Hematopoietic multipotent progenitor cell treated with erythropoietin and hydrocortisone succinate and interleukin-3 and kit ligand, for 15 days (in vitro differentiated cells): ENCODE data around the gene PPP2R5C.
A peak's percentile ranks its signal among the peaks of the same experiment; 100 is the strongest.
"Not testable (repeated sequence)": the region's sequence is repeated elsewhere in the genome, so short reads cannot be mapped to it uniquely, and the experiment has no call there.

ENCODE experiments used
- DNase-seq: peaks from one replicate; pipeline ENCODE4 v3.0.0-alpha.2; 2015; ENCODE audit warnings: low spot score

Gene PPP2R5C

GRCh38 chr14:101781240-101782061, 19.9 kb downstream of the PPP2R5C start:
- DNase-seq = no peak

- no peak for DNase-seq
Observed at GRCh38 chr14:101783260-101784016, 21.9 kb downstream of the PPP2R5C start.

GRCh38 chr14:101784631-101785030, 23.1 kb downstream of the PPP2R5C start:
- no peak for DNase-seq

GRCh38 chr14:101788016-101788635, 26.6 kb downstream of the PPP2R5C start:
- DNase-seq = no peak

GRCh38 chr14:101789222-101789621, 27.7 kb downstream of the PPP2R5C start:
- DNase-seq = no peak

GRCh38 chr14:101790232-101790631, 28.7 kb downstream of the PPP2R5C start:
- no peak for DNase-seq

GRCh38 chr14:101791919-101792572, 30.5 kb downstream of the PPP2R5C start:
- DNase-seq = no peak

- no peak for DNase-seq
Observed at GRCh38 chr14:101796016-101796415, 34.5 kb downstream of the PPP2R5C start.

- DNase-seq = no peak
Observed at GRCh38 chr14:101796479-101796878, 35.0 kb downstream of the PPP2R5C start.

- DNase-seq = no peak
Observed at GRCh38 chr14:101797856-101798255, 36.3 kb downstream of the PPP2R5C start.

- not testable (repeated sequence) for DNase-seq
Observed at GRCh38 chr14:101804373-101804772, 42.9 kb downstream of the PPP2R5C start.

- DNase-seq = not testable (repeated sequence)
Observed at GRCh38 chr14:101806252-101806651, 44.7 kb downstream of the PPP2R5C start.

- no peak for DNase-seq
Observed at GRCh38 chr14:101808020-101808641, 46.6 kb downstream of the PPP2R5C start.

GRCh38 chr14:101808894-101809670, 47.6 kb downstream of the PPP2R5C start:
- no peak for DNase-seq

GRCh38 chr14:101809671-101810514, 48.4 kb downstream of the PPP2R5C start:
- peak; percentile 93 for DNase-seq

GRCh38 chr14:101810897-101811621, 49.5 kb downstream of the PPP2R5C start:
- peak; percentile 55 for DNase-seq

GRCh38 chr14:101812071-101812470, 50.6 kb downstream of the PPP2R5C start:
- no peak for DNase-seq

GRCh38 chr14:101813171-101813759, 51.8 kb downstream of the PPP2R5C start:
- no peak for DNase-seq

- DNase-seq = no peak
Observed at GRCh38 chr14:101813833-101814232, 52.3 kb downstream of the PPP2R5C start.
